Stomach smooth muscle (tissue), 2 donors: ENCODE measurements around the gene SLC1A2.
"Not testable (repeated sequence)": the region's sequence is repeated elsewhere in the genome, so short reads cannot be mapped to it uniquely, and the experiment has no call there.

Experiments used
- H3K27ac ChIP-seq: one replicate; pipeline ENCODE4 v1.7.0; 2013; ENCODE audit warnings: mild to moderate bottlenecking, low read length, inconsistent platforms
- H3K27me3 ChIP-seq, 2 donors: one replicate each; pipeline ENCODE4 v1.7.0; 2013; ENCODE audit warnings: low read length in 2 of 2; ENCODE audit not compliant: insufficient read depth in 2 of 2, control insufficient read depth in 1 of 2
- H3K36me3 ChIP-seq, 2 donors: one replicate each; pipeline ENCODE4 v1.7.0; 2013; ENCODE audit warnings: low read length in 2 of 2; ENCODE audit not compliant: control insufficient read depth in 2 of 2, insufficient read depth in 2 of 2
- H3K4me1 ChIP-seq: one replicate; pipeline ENCODE4 v1.7.0; 2013; ENCODE audit warnings: low read length; ENCODE audit not compliant: control insufficient read depth, insufficient read depth
- H3K4me3 ChIP-seq, 2 donors: one replicate each; pipeline ENCODE4 v1.7.0; 2013; ENCODE audit warnings: low read length in 2 of 2
- H3K9ac ChIP-seq, 2 donors: one replicate each; pipeline ENCODE4 v1.7.0; 2013; ENCODE audit warnings: low read length in 2 of 2, mild to moderate bottlenecking in 1 of 2
- H3K9me3 ChIP-seq, 2 donors: one replicate each; pipeline ENCODE4 v1.7.0; 2013; ENCODE audit warnings: low read length in 2 of 2; ENCODE audit not compliant: control insufficient read depth in 2 of 2
- donor health status: healthy.
- donor health status: Pancreatic carcinoma.

The SLC1A2 gene

GRCh38 chr11:35234460-35235156, 184.8 kb downstream of the SLC1A2 start:
- no peak overlapping the region for H3K27ac ChIP-seq
- H3K36me3 ChIP-seq: peaks cover 13 to 14% of the 10 kb centered on the region in 2 donors

DNA sequence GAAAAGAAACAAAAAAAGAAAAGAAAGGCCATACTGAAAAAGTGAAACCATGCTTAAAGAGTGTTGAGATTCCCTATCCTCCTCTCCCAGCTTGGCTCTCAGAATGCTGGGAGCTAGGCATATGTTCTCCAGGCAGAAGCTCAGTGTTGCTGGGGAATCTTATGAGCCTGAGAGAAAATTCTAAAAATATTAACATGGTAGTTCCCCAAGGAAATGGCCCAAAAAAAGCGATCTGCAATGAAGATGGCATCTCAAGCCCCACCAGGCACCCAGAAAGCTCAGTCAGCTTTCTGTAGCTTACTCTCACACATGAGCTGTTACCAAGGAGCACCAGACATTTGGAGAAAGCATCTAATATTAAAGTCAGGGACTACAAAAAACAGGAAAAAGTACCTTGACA, 185.8 kb downstream of the SLC1A2 start:
- H3K27ac ChIP-seq: peak overlapping the region; percentile 26

More at GRCh38 chr11:35234460-35235156, 184.8 kb downstream of the SLC1A2 start:
- Histone ChIP-seq H3K4me3 (no peak overlapping the region), H3K4me1 (no peaks in the 10 kb centered on the region), H3K9ac (no peak overlapping the region), H3K9me3 (peaks cover 4 to 12% of the 10 kb centered on the region in 2 donors), H3K27me3 (no peaks in the 10 kb centered on the region)

GRCh38 chr11:35232891-35233330, 186.4 kb downstream of the SLC1A2 start:
- Histone ChIP-seq H3K36me3 (peaks cover 23 to 24% of the 10 kb centered on the region in 2 donors), H3K9me3 (peaks cover 4 to 12% of the 10 kb centered on the region in 2 donors), H3K4me3 (no peak overlapping the region), H3K27ac (peak overlapping the region; percentile 26), H3K9ac (no peak overlapping the region), H3K4me1 (no peaks in the 10 kb centered on the region), H3K27me3 (no peaks in the 10 kb centered on the region)

More for the DNA sequence above, 185.8 kb downstream of the SLC1A2 start:
- Histone ChIP-seq H3K4me1 (no peaks in the 10 kb centered on the region), H3K9me3 (peaks cover 4 to 12% of the 10 kb centered on the region in 2 donors), H3K36me3 (peaks cover 22% of the 10 kb centered on the region in 2 donors), H3K9ac (no peak overlapping the region), H3K4me3 (no peak overlapping the region), H3K27me3 (no peaks in the 10 kb centered on the region)

DNA sequence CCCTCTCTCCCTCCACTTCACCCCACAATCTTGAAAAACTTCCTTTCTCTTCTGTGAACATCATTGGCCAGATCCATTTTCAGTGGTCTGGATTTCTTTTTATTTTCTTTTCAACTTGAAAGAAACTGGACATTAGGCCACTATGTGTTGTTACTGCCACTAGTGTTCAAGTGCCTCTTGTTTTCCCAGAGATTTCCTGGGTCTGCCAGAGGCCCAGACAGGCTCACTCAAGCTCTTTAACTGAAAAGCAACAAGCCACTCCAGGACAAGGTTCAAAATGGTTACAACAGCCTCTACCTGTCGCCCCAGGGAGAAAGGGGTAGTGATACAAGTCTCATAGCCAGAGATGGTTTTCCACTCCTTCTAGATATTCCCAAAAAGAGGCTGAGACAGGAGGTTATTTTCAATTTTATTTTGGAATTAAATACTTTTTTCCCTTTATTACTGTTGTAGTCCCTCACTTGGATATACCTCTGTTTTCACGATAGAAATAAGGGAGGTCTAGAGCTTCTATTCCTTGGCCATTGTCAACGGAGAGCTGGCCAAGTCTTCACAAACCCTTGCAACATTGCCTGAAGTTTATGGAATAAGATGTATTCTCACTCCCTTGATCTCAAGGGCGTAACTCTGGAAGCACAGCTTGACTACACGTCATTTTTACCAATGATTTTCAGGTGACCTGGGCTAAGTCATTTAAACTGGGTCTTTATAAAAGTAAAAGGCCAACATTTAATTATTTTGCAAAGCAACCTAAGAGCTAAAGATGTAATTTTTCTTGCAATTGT, 188.1 kb downstream of the SLC1A2 start:
- H3K27me3 ChIP-seq: no peaks in the 10 kb centered on the region
- H3K4me3 ChIP-seq: no peak overlapping the region
- H3K4me1 ChIP-seq: no peaks in the 10 kb centered on the region
- H3K9ac ChIP-seq: no peak overlapping the region
- peak overlapping the region; percentile 26 for H3K27ac ChIP-seq
- H3K9me3 ChIP-seq: peaks cover 4 to 12% of the 10 kb centered on the region in 2 donors
- peaks cover 25 to 31% of the 10 kb centered on the region in 2 donors for H3K36me3 ChIP-seq

DNA sequence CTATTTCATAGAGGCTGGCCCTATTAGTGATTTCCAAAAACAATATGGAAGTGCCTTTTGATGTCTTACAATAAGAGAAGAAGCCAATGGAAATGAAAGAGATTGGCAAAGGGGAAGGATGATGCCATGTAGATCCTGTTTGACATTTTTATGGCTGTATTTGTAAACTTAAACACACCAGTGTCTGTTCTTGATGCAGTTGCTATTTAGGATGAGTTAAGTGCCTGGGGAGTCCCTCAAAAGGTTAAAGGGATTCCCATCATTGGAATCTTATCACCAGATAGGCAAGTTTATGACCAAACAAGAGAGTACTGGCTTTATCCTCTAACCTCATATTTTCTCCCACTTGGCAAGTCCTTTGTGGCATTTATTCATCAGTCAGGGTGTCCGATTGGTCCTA, 189.0 kb downstream of the SLC1A2 start:
- H3K9me3 ChIP-seq: peaks cover 4 to 12% of the 10 kb centered on the region in 2 donors

GRCh38 chr11:35228328-35228725, 191.0 kb downstream of the SLC1A2 start:
- Histone ChIP-seq H3K27ac (peak overlapping the region; percentile 7), H3K9ac (no peak overlapping the region), H3K36me3 (peaks cover 25 to 43% of the 10 kb centered on the region in 2 donors), H3K4me3 (no peak overlapping the region), H3K4me1 (peaks cover 3% of the 10 kb centered on the region), H3K27me3 (no peaks in the 10 kb centered on the region), H3K9me3 (peaks cover 0 to under 1% of the 10 kb centered on the region in 2 donors)

More for the DNA sequence above, 189.0 kb downstream of the SLC1A2 start:
- Histone ChIP-seq H3K27me3 (no peaks in the 10 kb centered on the region), H3K4me3 (no peak overlapping the region), H3K9ac (no peak overlapping the region), H3K4me1 (no peaks in the 10 kb centered on the region), H3K27ac (peak overlapping the region; percentile 26), H3K36me3 (peaks cover 25 to 35% of the 10 kb centered on the region in 2 donors)

DNA sequence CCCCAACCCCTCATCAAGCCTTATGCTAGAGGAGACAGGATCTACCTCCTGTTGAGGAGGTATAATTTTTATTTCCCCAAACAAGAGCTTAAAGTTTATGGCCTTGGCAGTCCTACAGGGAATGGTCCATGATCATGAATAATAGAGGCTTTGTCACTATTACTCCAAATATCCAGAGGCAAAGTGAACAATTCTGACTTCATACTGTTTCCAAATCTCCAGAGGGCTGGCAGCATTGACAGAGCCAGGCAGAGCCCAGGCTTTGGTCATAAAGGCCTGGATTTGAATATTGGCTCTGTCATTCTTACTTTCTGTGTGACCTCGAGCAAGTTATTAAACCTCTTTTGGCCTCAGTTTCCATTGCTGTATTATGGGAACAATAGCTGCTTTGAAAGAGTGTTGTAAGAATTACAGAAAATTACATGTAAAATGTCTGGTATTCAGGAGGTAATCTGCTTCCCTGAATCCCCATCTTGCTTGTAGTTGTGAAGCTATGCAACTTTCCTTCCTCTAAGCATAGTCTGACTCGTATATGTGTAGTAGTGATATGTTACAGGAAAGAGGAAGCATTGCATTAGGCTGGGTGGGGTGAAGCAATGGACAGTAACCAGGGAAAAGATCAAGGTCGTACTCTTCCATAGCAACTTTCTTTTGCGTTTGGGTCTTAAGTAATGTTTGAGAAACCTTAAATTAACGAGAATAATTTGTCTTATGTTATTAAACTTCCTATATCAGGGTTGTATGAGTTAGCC, 191.6 kb downstream of the SLC1A2 start:
- peak overlapping the region; percentile 0 for H3K27ac ChIP-seq
- H3K9ac ChIP-seq: no peak overlapping the region
- peaks cover 25 to 43% of the 10 kb centered on the region in 2 donors for H3K36me3 ChIP-seq
- no peaks in the 10 kb centered on the region for H3K9me3 ChIP-seq
- H3K4me1 ChIP-seq: peaks cover 8% of the 10 kb centered on the region
- H3K27me3 ChIP-seq: no peaks in the 10 kb centered on the region
- no peak overlapping the region for H3K4me3 ChIP-seq

- H3K9ac ChIP-seq, H3K27me3 ChIP-seq, H3K4me3 ChIP-seq, H3K9me3 ChIP-seq: not testable (repeated sequence)
- Histone ChIP-seq H3K36me3 (peaks cover 26 to 44% of the 10 kb centered on the region in 2 donors), H3K27ac (peak overlapping the region; percentile 0), H3K4me1 (peaks cover 12% of the 10 kb centered on the region)
Observed at GRCh38 chr11:35226756-35227155, 192.6 kb downstream of the SLC1A2 start.

DNA sequence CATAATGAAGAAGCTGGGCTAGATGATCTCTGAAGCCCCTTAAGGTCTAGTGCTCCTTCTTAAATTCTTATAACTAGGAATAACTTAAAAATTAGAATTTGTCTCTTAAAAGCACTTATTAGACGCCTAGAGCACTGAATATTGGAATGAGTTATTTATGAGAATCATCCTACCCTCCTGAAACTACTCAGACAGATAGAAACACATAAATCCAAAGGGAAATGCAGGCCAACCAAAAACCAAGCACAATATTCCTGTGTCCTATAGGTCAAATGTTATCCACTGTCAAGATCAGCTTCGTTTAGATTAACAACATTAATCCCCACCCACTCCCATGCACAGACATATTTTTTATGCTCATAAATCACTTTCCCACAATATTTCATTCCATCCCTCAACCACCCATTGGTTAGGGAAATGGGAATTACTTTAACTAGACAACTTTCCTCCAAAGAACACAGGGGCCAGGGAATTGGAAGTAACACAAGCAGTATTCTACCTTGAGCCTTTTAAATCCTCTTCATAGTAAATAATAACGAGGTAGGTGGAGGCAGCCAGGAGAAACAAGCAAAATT, 193.3 kb downstream of the SLC1A2 start:
- Histone ChIP-seq H3K9me3 (no peaks in the 10 kb centered on the region), H3K27ac (no peak overlapping the region)

DNA sequence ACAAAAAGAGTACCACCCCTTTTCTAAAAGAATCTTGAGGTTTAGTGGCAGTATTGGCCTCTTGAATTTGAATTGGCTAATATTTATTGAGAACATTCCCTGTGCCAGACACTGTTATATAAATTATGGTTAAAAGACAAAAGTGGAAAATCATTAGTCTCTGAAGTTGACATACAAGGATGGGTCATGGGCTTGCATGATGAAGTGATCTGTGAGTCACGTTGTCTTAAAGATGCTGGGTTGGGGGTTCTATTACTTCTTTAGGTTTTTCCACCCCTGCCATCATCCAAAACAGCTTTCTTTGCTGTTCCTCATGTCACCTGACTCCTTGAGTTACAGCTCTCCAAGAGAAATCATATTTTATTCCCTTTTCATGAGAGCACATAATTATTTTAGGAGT, 195.4 kb downstream of the SLC1A2 start:
- Histone ChIP-seq H3K4me3 (no peak overlapping the region), H3K4me1 (peaks cover 24% of the 10 kb centered on the region), H3K27me3 (no peaks in the 10 kb centered on the region), H3K9me3 (no peaks in the 10 kb centered on the region), H3K36me3 (peaks cover 24 to 43% of the 10 kb centered on the region in 2 donors), H3K9ac (no peak overlapping the region), H3K27ac (peak overlapping the region; percentile 66)

More for the DNA sequence above, 193.3 kb downstream of the SLC1A2 start:
- Histone ChIP-seq H3K4me1 (peaks cover 17% of the 10 kb centered on the region), H3K4me3 (no peak overlapping the region), H3K9ac (no peak overlapping the region), H3K36me3 (peaks cover 29 to 49% of the 10 kb centered on the region in 2 donors), H3K27me3 (no peaks in the 10 kb centered on the region)
